B cell (primary cell): Measurements from ENCODE around the gene ANTKMT. TPM values are rescaled to one million over a fixed set of nuclear protein-coding genes. Genes with fewer than 3 reads are reported as not detected.

ENCODE experiments used
- ATAC-seq: fragments of 200-7000 bp; cut with Tn5 transposase; one replicate; pipeline ENCODE4 v1.10.0; 2021; ENCODE audit warnings: low read depth, mild to moderate bottlenecking, moderate number of reproducible peaks, moderate library complexity
- CTCF ChIA-PET: fragments of 350-600 bp; sonication (Branson Sonifier 250); formaldehyde crosslinking; loops from one replicate; lab custom pipeline; 2021; ENCODE audit warnings: antibody characterized with exemption, inconsistent platforms; lab: Charles Lee
- POLR2A ChIA-PET: fragments of 350-600 bp; sonication (Branson Sonifier 250); formaldehyde crosslinking; loops from one replicate; lab custom pipeline; 2021; ENCODE audit warnings: antibody characterized with exemption; lab: Charles Lee
- DNase-seq: peaks from one replicate; pipeline ENCODE4 v3.0.0; 2013
- H2AFZ ChIP-seq: 2 replicates; pipeline ENCODE4 v1.6.1; 2012; ENCODE audit warnings: mild to moderate bottlenecking, low read depth, low read length; ENCODE audit not compliant: insufficient read depth, poor library complexity, severe bottlenecking
- H3K27ac ChIP-seq, 2 donors: 1 replicate in 1 of 2; 2 replicates in 1 of 2; pipeline ENCODE4 v1.5.1; 2012 to 2013; ENCODE audit warnings: low read length in 2 of 2, mild to moderate bottlenecking in 2 of 2, moderate library complexity in 1 of 2
- H3K27me3 ChIP-seq, 4 experiments: fragments of 200-600 bp in 1 of 4; sonication (generic) in 1 of 4; replicated peaks in 1 of 4; 1 replicate in 2 of 4; 2 replicates in 2 of 4; pipeline versions ENCODE4 v1.6.1 to v1.7.0; 2013 to 2016; ENCODE audit warnings: low read length in 3 of 4, mild to moderate bottlenecking in 2 of 4, mixed read lengths in 1 of 4, moderate library complexity in 1 of 4; ENCODE audit not compliant: insufficient read depth in 4 of 4, control insufficient read depth in 3 of 4; ENCODE audit errors: control extremely low read depth in 1 of 4
- H3K36me3 ChIP-seq, 2 experiments: replicated peaks in 1 of 2; 1 replicate in 1 of 2; 2 replicates in 1 of 2; pipeline versions ENCODE4 v1.6.1 to v1.7.1; 2013; ENCODE audit warnings: low read length in 1 of 2; ENCODE audit not compliant: insufficient read depth in 2 of 2, control insufficient read depth in 1 of 2; ENCODE audit errors: control extremely low read depth in 1 of 2, extremely low read depth in 1 of 2
- H3K4me1 ChIP-seq, 2 donors: fragments of 200-600 bp in 1 of 2; sonication (generic) in 1 of 2; 1 replicate in 1 of 2; 2 replicates in 1 of 2; pipeline versions ENCODE4 v1.5.1 to v1.6.1; 2013 to 2017; ENCODE audit warnings: low read length in 2 of 2; ENCODE audit not compliant: control insufficient read depth in 2 of 2, insufficient read depth in 2 of 2
- H3K4me2 ChIP-seq: replicated peaks from 2 replicates; pipeline ENCODE3; 2012; ENCODE audit warnings: mild to moderate bottlenecking, low read depth, low read length; ENCODE audit not compliant: poor library complexity, severe bottlenecking
- H3K4me3 ChIP-seq, 5 experiments: fragments of 200-600 bp in 1 of 5; sonication (generic) in 1 of 5; 1 replicate in 3 of 5; 2 replicates in 2 of 5; pipeline versions ENCODE4 v1.5.1 to v1.7.0; 2011 to 2016; ENCODE audit warnings: low read length in 4 of 5, mild to moderate bottlenecking in 4 of 5, low read depth in 2 of 5, control low read depth in 1 of 5, moderate library complexity in 1 of 5; ENCODE audit not compliant: insufficient read depth in 1 of 5; ENCODE audit errors: control extremely low read depth in 1 of 5, extremely low read depth in 1 of 5
- H3K79me2 ChIP-seq: fragments of 200-600 bp; sonication (generic); one replicate; pipeline ENCODE4 v1.6.0; 2016; ENCODE audit warnings: low read length; ENCODE audit not compliant: control insufficient read depth, insufficient read depth
- H3K9ac ChIP-seq: fragments of 200-600 bp; sonication (generic); 2 replicates; pipeline ENCODE4 v1.6.1; 2017; ENCODE audit warnings: mild to moderate bottlenecking, low read length, moderate library complexity
- H3K9me3 ChIP-seq, 3 donors: one replicate each; pipeline versions ENCODE4 v1.6.1 to v1.7.1; 2013; ENCODE audit warnings: low read length in 2 of 3; ENCODE audit not compliant: control insufficient read depth in 2 of 3, insufficient read depth in 1 of 3; ENCODE audit errors: control extremely low read depth in 1 of 3
- H4K20me1 ChIP-seq: 2 replicates; pipeline ENCODE4 v1.6.0; 2012; ENCODE audit warnings: mild to moderate bottlenecking, low read length; ENCODE audit not compliant: insufficient read depth, control insufficient read depth, poor library complexity, severe bottlenecking
- H3K27ac Mint-ChIP-seq: one replicate; pipeline ENCODE4 v1.8.0; 2021; ENCODE audit warnings: mixed read lengths
- H3K27me3 Mint-ChIP-seq: one replicate; pipeline ENCODE4 v1.8.0; 2021; ENCODE audit warnings: mixed read lengths
- H3K4me1 Mint-ChIP-seq: one replicate; pipeline ENCODE4 v1.8.0; 2021; ENCODE audit warnings: mixed read lengths
- H3K4me3 Mint-ChIP-seq: one replicate; pipeline ENCODE4 v1.8.0; 2021; ENCODE audit warnings: mixed read lengths
- H3K9me3 Mint-ChIP-seq: one replicate; pipeline ENCODE4 v1.8.0; 2022; ENCODE audit warnings: mixed read lengths; ENCODE audit not compliant: insufficient read depth
- CTCF ChIP-seq: fragments of 200-600 bp; IDR thresholded peaks from one replicate; pipeline ENCODE4 v1.8.0; 2022; ENCODE audit warnings: antibody characterized with exemption, mild to moderate bottlenecking
- EZH2 ChIP-seq: IDR thresholded peaks from 2 replicates; pipeline ENCODE4 v1.6.1; 2012; ENCODE audit warnings: borderline replicate concordance, low read depth, mild to moderate bottlenecking, moderate library complexity, low read length; ENCODE audit not compliant: insufficient read depth, poor library complexity, severe bottlenecking
- WGBS: methylation state at CpG from one replicate; pipeline ENCODE4 v1.1.5; 2013; ENCODE audit warnings: missing lambda C conversion rate; ENCODE audit not compliant: insufficient coverage; 5-methylcytosine and 5-hydroxymethylcytosine counted together
- intact Hi-C: fragments of 100-400 bp; cut with micrococcal nuclease; formaldehyde crosslinking; loops from one replicate; pipeline ENCODE4 v1.10.0; 2022
- polyA plus RNA-seq: library from polyadenylated mRNA; depleted of rRNA; stranded (reverse); fragments of >200 nt; gene quantifications from 2 replicates; pipeline ENCODE4 v1.2.3, GENCODE V29; 2012
- total RNA-seq, 2 donors: library from RNA; stranded (reverse); fragments of 120-200 nt in 1 of 2; gene quantifications; 1 replicate in 1 of 2; 2 replicates in 1 of 2; pipeline versions ENCODE4 v1.2.3 to v1.2.4, GENCODE V29; 2013 to 2022

The ANTKMT gene
- total and polyA plus RNA-seq, 2 donors (not counting 1 experiment from before 2014, with no cell fraction given) = 41.0 to 54.1 TPM

DNA sequence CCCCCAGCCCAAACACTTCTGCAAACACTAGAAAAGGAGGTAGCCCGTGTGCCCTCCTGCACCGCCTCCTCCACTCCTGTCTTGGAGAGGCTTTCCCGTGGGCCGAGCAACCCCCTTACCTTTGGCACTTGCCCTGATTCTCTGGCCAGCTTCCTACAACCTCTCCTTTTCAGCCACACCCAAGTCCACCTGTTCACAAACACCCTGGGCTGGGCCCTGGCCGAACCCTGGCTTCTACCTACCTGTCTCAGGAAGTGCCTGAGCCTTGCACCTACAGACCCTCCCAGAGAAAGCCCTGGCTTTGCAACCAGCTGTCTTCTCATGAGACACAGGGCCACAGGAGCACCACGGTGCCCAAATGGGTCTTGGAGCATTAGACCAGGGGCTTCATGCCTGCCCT, 2.0 kb upstream of the ANTKMT start:
- Histone ChIP-seq H3K4me2 (no peak overlapping the region), H2AFZ (no peak overlapping the region), H3K4me1 (peaks cover 28 to 39% of the 10 kb centered on the region in 2 donors), H3K36me3 (no peaks in the 10 kb centered on the region), H3K27ac (no peak overlapping the region), H4K20me1 (peaks cover 20% of the 10 kb centered on the region), H3K79me2 (no peaks in the 10 kb centered on the region), H3K9ac (no peak overlapping the region), H3K27me3 (peaks cover 0 to 18% (median 9%) of the 10 kb centered on the region in 4 experiments), H3K4me3 (no peak overlapping the region), H3K9me3 (peaks cover 0 to 15% (median 0%) of the 10 kb centered on the region in 3 donors)
- Mint-ChIP-seq H3K4me1 (peaks cover 11% of the 10 kb centered on the region), H3K27me3 (no peaks in the 10 kb centered on the region), H3K27ac (no peak overlapping the region), H3K9me3 (no peaks in the 10 kb centered on the region), H3K4me3 (peak overlapping the region; percentile 42)
- intact Hi-C loops = loop anchor here (5.0 kb wide), 1 partner anchor 253 kb away; the partner anchor contains the start of gene LMF1
- 91% methylated on average over 5 of the region's 6 CpGs for WGBS
- POLR2A ChIA-PET = interaction anchor here (0.7 to 1.3 kb wide), 3 partner anchors 9 to 192 kb away, joined by 9 to 11 read pairs (median 11); no protein-coding TSS in a partner anchor
- CTCF ChIA-PET = no interaction called here
- DNase-seq (no peak), ATAC-seq (no peak)
- TF ChIP-seq CTCF (no peak), EZH2 (no peak)

DNA sequence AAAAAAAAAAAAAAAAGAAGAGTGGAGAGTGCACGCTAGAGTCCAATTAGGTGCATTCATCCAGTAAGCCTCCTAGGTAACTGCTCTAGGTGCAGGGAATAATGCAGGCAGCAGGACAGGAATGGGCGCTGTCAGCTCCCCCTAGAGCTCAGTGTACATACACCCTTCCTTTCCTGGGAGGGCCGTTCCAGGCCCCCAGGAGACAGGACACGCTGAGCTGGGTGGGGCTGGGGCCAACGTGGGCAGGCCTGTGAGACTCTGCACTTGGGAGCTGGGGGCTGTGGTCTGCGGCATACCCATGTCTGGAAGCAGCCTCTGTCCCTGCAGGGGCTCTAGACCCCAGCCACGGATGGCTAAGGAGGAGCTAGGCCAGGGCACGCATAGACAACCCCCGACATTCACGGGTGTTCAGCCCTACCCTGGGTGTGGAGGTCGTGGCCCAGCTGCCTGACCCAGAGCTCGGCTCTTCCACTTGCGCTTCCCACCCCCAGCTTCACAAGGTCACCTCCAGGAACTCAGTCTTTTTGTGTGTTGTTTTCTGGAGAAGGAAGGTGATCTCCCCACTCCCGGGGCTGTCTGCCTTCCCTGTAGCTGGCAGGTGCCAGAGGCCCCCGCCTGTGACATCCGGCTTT, 1.0 kb upstream of the ANTKMT start:
- Mint-ChIP-seq H3K4me1 (peaks cover 11% of the 10 kb centered on the region), H3K27ac (peak overlapping the region; percentile 80), H3K4me3 (peak overlapping the region; percentile 84), H3K9me3 (no peaks in the 10 kb centered on the region), H3K27me3 (no peaks in the 10 kb centered on the region)
- Histone ChIP-seq H3K27me3 (peaks cover 0 to 11% (median 5%) of the 10 kb centered on the region in 4 experiments), H3K9me3 (peaks cover 0 to 11% (median 0%) of the 10 kb centered on the region in 3 donors), H3K4me3 (peak overlapping the region in 4 of 5 experiments; percentile 65 to 76 (median 74)), H3K36me3 (no peaks in the 10 kb centered on the region), H2AFZ (peak overlapping the region; percentile 77), H3K27ac (peak overlapping the region in 1 of 2 donors; percentile 86), H3K9ac (peak overlapping the region; percentile 77), H3K4me2 (peak overlapping the region; percentile 98), H3K4me1 (peaks cover 23 to 33% of the 10 kb centered on the region in 2 donors), H3K79me2 (no peaks in the 10 kb centered on the region), H4K20me1 (peaks cover 20% of the 10 kb centered on the region)
- TF ChIP-seq CTCF (no peak), EZH2 (no peak)
- WGBS = 2% methylated on average over 7 of the region's 16 CpGs
- CTCF ChIA-PET = interaction anchor here (1.1 to 3.8 kb wide), 3 partner anchors 9 to 65 kb away, joined by 3 to 26 read pairs (median 9); partner anchors contain the start of gene CIAO3
- ATAC-seq = no peak
- intact Hi-C loops = loop anchor here (5.0 kb wide), 2 partner anchors 38 to 252 kb away; partner anchors contain the start of genes JMJD8, LMF1 and STUB1
- peak; percentile 41 for DNase-seq
- POLR2A ChIA-PET = interaction anchor here (0.6 to 1.4 kb wide), 7 partner anchors 8 to 379 kb away, joined by 3 to 11 read pairs (median 4); partner anchors contain the start of genes JMJD8 and WDR24
